ENCODE results near the gene HNRNPL. TPM values are rescaled to one million over a fixed set of nuclear protein-coding genes. Genes with fewer than 3 reads are reported as not detected.
A peak's percentile ranks its signal among the peaks of the same experiment; 100 is the strongest.

The HNRNPL gene
- total RNA-seq, 1 donor from 2014 or later: 172 TPM

DNA sequence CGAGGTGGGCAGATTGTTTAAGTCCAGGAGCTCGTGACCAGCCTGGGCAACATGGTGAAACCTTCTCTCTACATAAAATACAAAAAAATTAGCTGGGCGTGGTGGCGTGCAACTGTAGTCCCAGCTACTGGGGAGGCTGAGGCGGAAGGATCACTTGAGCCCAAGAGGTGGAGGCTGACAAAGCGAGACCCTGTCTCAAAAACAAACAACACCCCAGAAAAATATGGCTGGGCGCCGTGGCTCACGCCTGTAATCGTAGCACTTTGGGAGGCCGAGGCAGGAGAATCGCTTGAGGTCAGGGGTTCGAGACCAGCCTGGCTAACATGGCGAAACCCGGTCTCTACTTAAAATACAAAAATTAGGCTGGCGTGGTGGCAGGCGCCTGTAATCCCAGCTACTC, 3.4 kb upstream of the HNRNPL start:
- TF ChIP-seq, protein P1, sequence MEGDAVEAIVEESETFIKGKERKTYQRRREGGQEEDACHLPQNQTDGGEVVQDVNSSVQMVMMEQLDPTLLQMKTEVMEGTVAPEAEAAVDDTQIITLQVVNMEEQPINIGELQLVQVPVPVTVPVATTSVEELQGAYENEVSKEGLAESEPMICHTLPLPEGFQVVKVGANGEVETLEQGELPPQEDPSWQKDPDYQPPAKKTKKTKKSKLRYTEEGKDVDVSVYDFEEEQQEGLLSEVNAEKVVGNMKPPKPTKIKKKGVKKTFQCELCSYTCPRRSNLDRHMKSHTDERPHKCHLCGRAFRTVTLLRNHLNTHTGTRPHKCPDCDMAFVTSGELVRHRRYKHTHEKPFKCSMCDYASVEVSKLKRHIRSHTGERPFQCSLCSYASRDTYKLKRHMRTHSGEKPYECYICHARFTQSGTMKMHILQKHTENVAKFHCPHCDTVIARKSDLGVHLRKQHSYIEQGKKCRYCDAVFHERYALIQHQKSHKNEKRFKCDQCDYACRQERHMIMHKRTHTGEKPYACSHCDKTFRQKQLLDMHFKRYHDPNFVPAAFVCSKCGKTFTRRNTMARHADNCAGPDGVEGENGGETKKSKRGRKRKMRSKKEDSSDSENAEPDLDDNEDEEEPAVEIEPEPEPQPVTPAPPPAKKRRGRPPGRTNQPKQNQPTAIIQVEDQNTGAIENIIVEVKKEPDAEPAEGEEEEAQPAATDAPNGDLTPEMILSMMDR (IDR thresholded peaks at IDR 0.05; ENCODE audit: insufficient read depth, low read length, severe bottlenecking): no peak
- Histone ChIP-seq H3K4me3 (ENCODE audit: low read depth, low read length) (no peak overlapping the region), H3K36me3 (ENCODE audit: control insufficient read depth, insufficient read depth, low read length) (no peaks in the 10 kb centered on the region), H3K27me3 (ENCODE audit: control insufficient read depth, insufficient read depth, low read length) (no peaks in the 10 kb centered on the region)
- FAIRE-seq: no peak
- no peak for DNase-seq (ENCODE audit: low read depth)

DNA sequence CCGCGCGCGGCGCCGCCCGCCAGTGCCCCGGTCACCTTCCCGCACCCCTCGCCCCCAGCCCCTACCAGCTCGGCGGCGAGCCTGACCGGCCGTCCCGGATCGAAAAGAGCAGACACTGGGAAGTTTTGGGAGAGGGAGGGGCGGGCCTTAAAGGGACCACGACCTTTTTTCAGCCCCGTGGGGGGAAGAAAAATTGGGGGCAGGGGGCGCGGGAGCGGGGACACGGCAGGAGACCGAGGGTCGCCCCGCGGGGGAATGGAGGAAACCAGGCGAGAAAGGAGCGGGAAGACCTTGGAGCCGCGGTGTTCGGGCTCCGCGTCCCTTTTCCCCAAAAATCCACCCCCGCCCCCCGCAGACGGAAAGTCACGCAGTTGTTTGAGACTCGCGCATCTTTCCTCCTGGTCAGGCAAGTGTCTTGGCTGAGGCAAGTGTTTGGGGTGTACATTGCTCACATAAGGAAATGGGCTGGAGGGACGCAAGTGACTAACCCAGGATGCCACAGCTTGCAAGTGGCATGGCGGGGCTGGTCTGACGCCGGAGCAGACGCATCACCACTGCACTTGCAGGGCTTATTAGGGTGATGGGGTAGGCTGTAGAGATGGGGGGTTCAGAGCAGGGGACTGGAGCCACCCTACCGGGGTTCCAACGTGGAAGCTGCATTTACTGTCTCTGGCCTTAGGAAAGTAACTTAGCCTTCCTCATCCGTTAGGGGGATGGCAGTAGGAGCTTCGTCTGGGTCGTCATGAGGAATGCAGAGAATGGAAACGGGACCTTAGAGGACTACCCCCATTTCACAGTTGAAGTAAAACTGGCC, 2.7 kb upstream of the HNRNPL start:
- FAIRE-seq (no peak), DNase-seq (ENCODE audit: low read depth) (peak; percentile 84)
- Histone ChIP-seq H3K4me3 (ENCODE audit: low read depth, low read length) (peak overlapping the region; percentile 70), H3K36me3 (ENCODE audit: control insufficient read depth, insufficient read depth, low read length) (peaks cover 4% of the 10 kb centered on the region), H3K27me3 (ENCODE audit: control insufficient read depth, insufficient read depth, low read length) (no peaks in the 10 kb centered on the region)
- TF ChIP-seq, protein P1 (IDR thresholded peaks at IDR 0.05; ENCODE audit: insufficient read depth, low read length, severe bottlenecking): no peak

DNA sequence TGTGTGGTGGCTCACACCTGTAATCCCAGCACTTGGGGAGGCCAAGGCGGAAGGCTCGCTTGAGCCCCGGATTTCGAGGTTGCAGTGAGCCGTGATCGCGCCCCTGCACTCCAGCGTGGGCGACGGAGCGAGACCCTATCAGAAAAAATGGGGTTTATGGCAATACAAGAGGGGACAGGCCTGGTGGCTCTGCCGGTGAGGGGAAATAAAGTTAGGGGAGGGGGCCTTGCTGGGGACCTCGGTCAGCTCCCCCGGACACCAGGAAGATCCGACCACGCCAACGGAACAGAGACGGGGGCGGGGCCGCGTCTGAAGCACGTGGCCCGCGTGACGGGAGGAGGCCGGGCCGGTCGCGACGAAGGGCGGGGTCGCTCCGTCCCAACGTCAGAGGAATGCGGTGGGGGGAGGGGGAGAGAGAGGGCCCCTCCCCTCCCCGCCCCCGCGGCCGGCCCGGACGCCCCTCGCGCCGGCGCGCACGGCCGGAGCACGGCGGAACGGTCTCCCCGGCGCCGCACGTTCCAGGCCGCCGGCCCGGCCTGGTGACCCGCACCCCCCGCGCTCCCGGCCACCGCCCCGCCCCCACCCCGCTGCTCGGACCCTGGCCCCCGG, 1.9 kb upstream of the HNRNPL start:
- H3K27me3 ChIP-seq (ENCODE audit: control insufficient read depth, insufficient read depth, low read length): no peaks in the 10 kb centered on the region
- FAIRE-seq (no peak), DNase-seq (ENCODE audit: low read depth) (peak; percentile 62)
- peak overlapping the region; percentile 70 for H3K4me3 ChIP-seq (ENCODE audit: low read depth, low read length)
- H3K36me3 ChIP-seq (ENCODE audit: control insufficient read depth, insufficient read depth, low read length): peaks cover 10% of the 10 kb centered on the region
- TF ChIP-seq, protein P1 (IDR thresholded peaks at IDR 0.05; ENCODE audit: insufficient read depth, low read length, severe bottlenecking): no peak

DNA sequence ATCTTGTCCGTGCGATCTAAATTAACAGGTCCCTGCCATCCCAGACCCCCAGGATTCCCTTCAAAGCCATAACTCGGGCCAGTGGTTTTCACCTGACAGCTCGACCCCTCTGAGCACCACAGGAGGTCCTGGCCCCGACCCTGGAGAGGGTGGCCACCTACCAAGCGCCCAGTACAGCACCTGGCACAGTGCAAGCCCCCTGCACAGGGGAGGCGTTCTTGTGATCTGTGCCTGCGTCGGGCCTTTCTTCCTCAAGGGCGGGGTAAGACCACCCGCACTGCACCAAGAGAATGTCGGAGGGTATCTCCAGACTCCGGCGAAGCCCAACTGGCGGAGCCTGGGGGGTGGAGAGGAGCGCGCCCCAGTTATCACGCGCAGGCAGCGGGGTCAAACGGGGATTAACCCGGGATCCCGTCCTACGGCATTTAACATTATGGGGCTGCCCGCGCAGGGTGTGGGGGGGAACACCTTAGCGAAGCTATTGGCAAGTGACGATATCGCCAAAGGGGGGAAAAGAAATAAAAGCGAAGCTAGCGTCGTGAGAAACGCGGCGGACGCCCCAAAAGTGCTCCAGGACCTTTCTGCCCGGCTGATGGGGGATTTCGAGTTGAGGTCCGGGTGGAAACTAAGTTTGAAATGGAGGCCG, 1.3 kb upstream of the HNRNPL start:
- FAIRE-seq: no peak
- TF ChIP-seq, protein P1 (IDR thresholded peaks at IDR 0.05; ENCODE audit: insufficient read depth, low read length, severe bottlenecking): no peak
- DNase-seq (ENCODE audit: low read depth): no peak

DNA sequence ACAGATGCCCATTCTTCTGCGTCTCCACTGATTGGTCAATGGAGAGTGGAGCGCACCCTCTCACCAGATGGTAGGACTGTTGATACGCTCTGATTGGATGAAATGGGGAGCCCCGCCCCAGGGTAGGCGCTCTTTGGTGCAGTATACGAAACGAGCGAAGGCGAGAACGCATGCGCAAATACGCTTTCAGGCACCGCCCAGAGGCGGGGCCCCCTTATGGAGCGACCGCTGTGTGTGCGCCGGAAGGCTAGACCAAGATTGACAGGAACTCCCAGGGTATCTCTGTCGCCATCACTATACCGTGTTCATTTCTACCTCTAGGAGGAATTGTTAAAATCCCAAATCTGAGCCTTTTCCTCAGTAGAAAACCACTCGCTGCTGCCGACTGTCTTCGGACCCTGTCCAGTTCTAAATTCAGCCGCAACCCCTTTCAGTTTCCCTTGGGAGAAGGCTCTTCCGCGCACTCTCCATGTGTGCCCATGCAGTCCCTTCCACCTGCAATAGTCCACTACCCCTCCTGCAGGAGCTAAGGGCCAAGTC, 720 bp upstream of the HNRNPL start:
- FAIRE-seq: peak; percentile 98
- DNase-seq (ENCODE audit: low read depth): peak; percentile 100
- TF ChIP-seq, protein P1 (IDR thresholded peaks at IDR 0.05; ENCODE audit: insufficient read depth, low read length, severe bottlenecking): peak; percentile 13

More for the DNA sequence above, 1.3 kb upstream of the HNRNPL start:
- H3K36me3 ChIP-seq (ENCODE audit: control insufficient read depth, insufficient read depth, low read length): peaks cover 15% of the 10 kb centered on the region
- no peaks in the 10 kb centered on the region for H3K27me3 ChIP-seq (ENCODE audit: control insufficient read depth, insufficient read depth, low read length)
- H3K4me3 ChIP-seq (ENCODE audit: low read depth, low read length): peak overlapping the region; percentile 70

More for the DNA sequence above, 720 bp upstream of the HNRNPL start:
- no peaks in the 10 kb centered on the region for H3K27me3 ChIP-seq (ENCODE audit: control insufficient read depth, insufficient read depth, low read length)
- peak overlapping the region; percentile 70 for H3K4me3 ChIP-seq (ENCODE audit: low read depth, low read length)
- peaks cover 20% of the 10 kb centered on the region for H3K36me3 ChIP-seq (ENCODE audit: control insufficient read depth, insufficient read depth, low read length)

All from bronchial epithelial cell (primary cell).